ENCODE data around the gene TBC1D4.

Gene TBC1D4

DNA sequence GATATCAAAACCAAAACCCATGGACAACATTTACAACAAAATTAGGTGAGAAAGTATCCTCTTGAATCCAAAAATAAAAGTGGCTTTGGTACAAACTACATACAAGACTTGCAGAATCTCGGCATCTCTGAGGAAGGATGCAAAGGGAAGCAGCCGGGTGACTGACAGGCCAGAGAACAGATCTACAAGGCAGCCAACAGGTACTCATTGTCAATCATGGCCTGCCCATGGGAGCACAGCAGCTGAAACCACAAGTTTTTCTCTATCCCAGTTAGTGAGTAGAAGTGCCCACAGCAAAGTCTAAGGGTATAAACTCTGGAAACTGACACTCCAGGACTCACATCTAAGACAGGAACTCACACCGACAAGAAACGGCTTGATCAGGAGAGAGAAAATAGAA, 74.5 kb downstream of the TBC1D4 start:
- H3K4me3 Mint-ChIP-seq = no peak overlapping the region
- no peak for DNase-seq
- no peaks in the 10 kb centered on the region for H3K36me3 Mint-ChIP-seq (ENCODE audit: low read depth)
- no peak overlapping the region for H3K27ac Mint-ChIP-seq
- H3K4me1 Mint-ChIP-seq (ENCODE audit: low read depth) = no peaks in the 10 kb centered on the region
- H3K9me3 Mint-ChIP-seq = no peaks in the 10 kb centered on the region
- peaks cover 9% of the 10 kb centered on the region for H3K27me3 Mint-ChIP-seq

- no peak overlapping the region for H3K27ac Mint-ChIP-seq
- peaks cover 10% of the 10 kb centered on the region for H3K27me3 Mint-ChIP-seq
- no peaks in the 10 kb centered on the region for H3K4me1 Mint-ChIP-seq (ENCODE audit: low read depth)
- no peaks in the 10 kb centered on the region for H3K36me3 Mint-ChIP-seq (ENCODE audit: low read depth)
- no peak for DNase-seq
- no peaks in the 10 kb centered on the region for H3K9me3 Mint-ChIP-seq
- H3K4me3 Mint-ChIP-seq = no peak overlapping the region
These were observed 75.8 kb downstream of the TBC1D4 start for GRCh38 chr13:75405976-75406703.

DNA sequence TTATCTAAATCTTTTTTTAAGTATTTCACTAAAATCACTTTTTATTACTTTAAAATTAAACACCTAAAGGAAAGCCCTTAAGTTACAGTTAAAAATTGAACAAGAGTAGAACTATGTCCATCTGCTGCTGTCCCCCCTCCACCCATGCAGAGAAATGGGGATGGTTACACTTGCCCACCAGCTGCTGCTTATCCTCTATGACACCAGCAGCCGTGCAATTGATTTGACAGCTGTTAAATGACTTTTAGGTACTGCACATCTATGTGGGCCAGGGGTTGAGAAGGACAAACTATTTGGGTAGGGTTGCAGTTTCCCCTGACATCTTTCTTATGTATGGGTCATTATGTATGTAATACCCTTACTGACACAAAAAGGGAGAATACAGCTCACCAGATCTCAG, 77.2 kb downstream of the TBC1D4 start:
- H3K4me3 Mint-ChIP-seq = no peak overlapping the region
- H3K4me1 Mint-ChIP-seq (ENCODE audit: low read depth) = no peaks in the 10 kb centered on the region
- H3K27ac Mint-ChIP-seq = no peak overlapping the region
- H3K27me3 Mint-ChIP-seq = peaks cover 21% of the 10 kb centered on the region
- DNase-seq = no peak
- H3K36me3 Mint-ChIP-seq (ENCODE audit: low read depth) = no peaks in the 10 kb centered on the region
- H3K9me3 Mint-ChIP-seq = no peaks in the 10 kb centered on the region

- Mint-ChIP-seq H3K27me3 (peaks cover 22% of the 10 kb centered on the region), H3K4me3 (no peak overlapping the region), H3K36me3 (ENCODE audit: low read depth) (no peaks in the 10 kb centered on the region)
These were observed 79.2 kb downstream of the TBC1D4 start for GRCh38 chr13:75402787-75403186.

DNA sequence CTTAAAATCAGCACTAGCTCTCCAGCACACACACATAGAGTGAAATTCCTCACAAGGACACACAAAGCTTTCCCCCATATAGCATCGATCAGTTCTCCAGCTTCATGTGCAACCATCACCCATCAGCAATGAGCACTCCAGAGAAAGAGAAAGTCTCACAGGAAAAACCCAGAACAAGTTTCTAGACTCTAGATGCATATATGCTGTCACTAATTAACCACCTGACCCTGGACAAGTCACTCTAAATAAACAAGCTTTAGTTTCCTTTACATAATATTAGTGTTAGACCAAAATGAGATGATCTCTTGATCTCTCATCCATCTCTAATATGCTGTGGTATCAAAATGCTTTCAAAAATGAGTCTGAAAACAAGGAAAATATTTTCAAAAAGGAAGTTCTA, 81.2 kb downstream of the TBC1D4 start:
- H3K4me3 Mint-ChIP-seq = no peak overlapping the region
- no peak for DNase-seq
- H3K36me3 Mint-ChIP-seq (ENCODE audit: low read depth) = no peaks in the 10 kb centered on the region
- H3K27ac Mint-ChIP-seq = no peak overlapping the region
- no peaks in the 10 kb centered on the region for H3K4me1 Mint-ChIP-seq (ENCODE audit: low read depth)
- H3K9me3 Mint-ChIP-seq = no peaks in the 10 kb centered on the region
- peaks cover 19% of the 10 kb centered on the region for H3K27me3 Mint-ChIP-seq

More at GRCh38 chr13:75402787-75403186, 79.2 kb downstream of the TBC1D4 start:
- no peak overlapping the region for H3K27ac Mint-ChIP-seq
- no peaks in the 10 kb centered on the region for H3K9me3 Mint-ChIP-seq
- H3K4me1 Mint-ChIP-seq (ENCODE audit: low read depth) = no peaks in the 10 kb centered on the region
- no peak for DNase-seq

DNA sequence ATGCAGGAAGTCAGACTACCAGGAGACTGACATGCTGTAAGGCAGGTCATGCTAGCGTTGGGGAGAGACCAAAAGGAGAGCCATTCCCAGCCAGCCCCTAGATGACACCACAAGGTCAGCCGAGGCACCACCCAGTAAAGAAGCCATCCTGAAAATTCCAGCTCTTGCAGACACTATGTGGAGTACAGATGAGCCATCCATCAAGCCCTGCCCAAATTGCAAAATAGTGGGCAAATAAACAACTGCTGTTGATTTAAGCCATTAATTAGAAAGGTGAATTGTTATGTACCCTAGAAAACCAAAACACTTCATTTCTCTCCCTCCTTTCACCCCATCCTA, 82.1 kb downstream of the TBC1D4 start:
- no peak overlapping the region for H3K4me3 Mint-ChIP-seq
- H3K4me1 Mint-ChIP-seq (ENCODE audit: low read depth) = no peaks in the 10 kb centered on the region
- no peaks in the 10 kb centered on the region for H3K36me3 Mint-ChIP-seq (ENCODE audit: low read depth)

GRCh38 chr13:75399168-75399878, 82.6 kb downstream of the TBC1D4 start:
- Mint-ChIP-seq H3K36me3 (ENCODE audit: low read depth) (no peaks in the 10 kb centered on the region), H3K9me3 (no peaks in the 10 kb centered on the region), H3K27ac (no peak overlapping the region), H3K27me3 (peaks cover 15% of the 10 kb centered on the region), H3K4me1 (ENCODE audit: low read depth) (no peaks in the 10 kb centered on the region), H3K4me3 (no peak overlapping the region)
- no peak for DNase-seq

More for the DNA sequence above, 82.1 kb downstream of the TBC1D4 start:
- peaks cover 18% of the 10 kb centered on the region for H3K27me3 Mint-ChIP-seq
- no peak for DNase-seq
- no peaks in the 10 kb centered on the region for H3K9me3 Mint-ChIP-seq
- H3K27ac Mint-ChIP-seq = no peak overlapping the region

GRCh38 chr13:75398072-75398471, 83.9 kb downstream of the TBC1D4 start:
- no peak overlapping the region for H3K4me3 Mint-ChIP-seq
- H3K27me3 Mint-ChIP-seq = peaks cover 13% of the 10 kb centered on the region
- no peaks in the 10 kb centered on the region for H3K4me1 Mint-ChIP-seq (ENCODE audit: low read depth)
- DNase-seq = no peak
- H3K36me3 Mint-ChIP-seq (ENCODE audit: low read depth) = no peaks in the 10 kb centered on the region
- no peaks in the 10 kb centered on the region for H3K9me3 Mint-ChIP-seq
- no peak overlapping the region for H3K27ac Mint-ChIP-seq

- H3K4me3 Mint-ChIP-seq = no peak overlapping the region
- H3K36me3 Mint-ChIP-seq (ENCODE audit: low read depth) = no peaks in the 10 kb centered on the region
- no peak for DNase-seq
- H3K9me3 Mint-ChIP-seq = no peaks in the 10 kb centered on the region
- H3K4me1 Mint-ChIP-seq (ENCODE audit: low read depth) = no peaks in the 10 kb centered on the region
- H3K27ac Mint-ChIP-seq = no peak overlapping the region
- peaks cover 10% of the 10 kb centered on the region for H3K27me3 Mint-ChIP-seq
These were observed 86.1 kb downstream of the TBC1D4 start for GRCh38 chr13:75395901-75396300.

- H3K4me1 Mint-ChIP-seq (ENCODE audit: low read depth) = no peaks in the 10 kb centered on the region
- no peaks in the 10 kb centered on the region for H3K9me3 Mint-ChIP-seq
- no peak overlapping the region for H3K4me3 Mint-ChIP-seq
- no peaks in the 10 kb centered on the region for H3K36me3 Mint-ChIP-seq (ENCODE audit: low read depth)
- no peak for DNase-seq
- H3K27me3 Mint-ChIP-seq = peaks cover 5% of the 10 kb centered on the region
- no peak overlapping the region for H3K27ac Mint-ChIP-seq
These were observed 86.9 kb downstream of the TBC1D4 start for GRCh38 chr13:75395066-75395465.

- Mint-ChIP-seq H3K9me3 (no peaks in the 10 kb centered on the region), H3K4me1 (ENCODE audit: low read depth) (no peaks in the 10 kb centered on the region), H3K4me3 (no peak overlapping the region), H3K27me3 (no peaks in the 10 kb centered on the region), H3K36me3 (ENCODE audit: low read depth) (no peaks in the 10 kb centered on the region), H3K27ac (no peak overlapping the region)
- no peak for DNase-seq
These were observed 88.0 kb downstream of the TBC1D4 start for GRCh38 chr13:75393839-75394520.

GRCh38 chr13:75391432-75392100, 90.4 kb downstream of the TBC1D4 start:
- peaks cover 6% of the 10 kb centered on the region for H3K4me1 Mint-ChIP-seq (ENCODE audit: low read depth)
- no peak overlapping the region for H3K4me3 Mint-ChIP-seq
- H3K36me3 Mint-ChIP-seq (ENCODE audit: low read depth) = no peaks in the 10 kb centered on the region
- H3K9me3 Mint-ChIP-seq = no peaks in the 10 kb centered on the region
- H3K27ac Mint-ChIP-seq = no peak overlapping the region
- no peaks in the 10 kb centered on the region for H3K27me3 Mint-ChIP-seq
- no peak for DNase-seq

DNA sequence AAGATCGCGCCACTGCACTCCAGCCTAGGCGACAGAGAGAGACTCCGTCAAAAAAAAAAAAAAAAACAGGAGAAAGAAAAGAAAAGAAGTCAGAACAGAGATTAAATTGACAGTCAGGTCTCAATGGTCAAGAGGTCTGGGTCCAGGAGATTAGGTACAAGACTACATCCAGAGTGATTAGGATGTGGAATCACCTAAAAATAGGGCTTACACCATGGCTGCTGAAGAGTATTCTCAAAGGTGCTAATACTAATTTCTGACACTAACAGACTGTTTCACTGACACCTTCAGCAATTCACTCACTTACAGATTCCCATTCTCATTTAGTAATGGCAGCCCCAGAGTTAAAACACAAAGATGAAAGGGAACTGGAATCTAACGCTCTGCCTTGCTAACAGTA, 91.7 kb downstream of the TBC1D4 start:
- no peak overlapping the region for H3K27ac Mint-ChIP-seq
- no peaks in the 10 kb centered on the region for H3K27me3 Mint-ChIP-seq
- no peak for DNase-seq
- H3K4me3 Mint-ChIP-seq = no peak overlapping the region
- no peaks in the 10 kb centered on the region for H3K9me3 Mint-ChIP-seq
- peaks cover 14% of the 10 kb centered on the region for H3K4me1 Mint-ChIP-seq (ENCODE audit: low read depth)
- H3K36me3 Mint-ChIP-seq (ENCODE audit: low read depth) = no peaks in the 10 kb centered on the region

GRCh38 chr13:75385708-75386083, 96.3 kb downstream of the TBC1D4 start:
- H3K27me3 Mint-ChIP-seq = no peaks in the 10 kb centered on the region
- peaks cover 19% of the 10 kb centered on the region for H3K4me1 Mint-ChIP-seq (ENCODE audit: low read depth)
- no peak overlapping the region for H3K4me3 Mint-ChIP-seq
- no peak overlapping the region for H3K27ac Mint-ChIP-seq
- H3K36me3 Mint-ChIP-seq (ENCODE audit: low read depth) = no peaks in the 10 kb centered on the region
- no peaks in the 10 kb centered on the region for H3K9me3 Mint-ChIP-seq
- no peak for DNase-seq
